ENCODE results near the gene WDFY2. TPM values are rescaled to one million over a fixed set of nuclear protein-coding genes. Genes with fewer than 3 reads are reported as not detected.

Gene WDFY2
- total RNA-seq, 1 experiment from 2014 or later: 26.4 TPM

- H3K9me3 ChIP-seq (ENCODE audit: control insufficient read depth, low read depth, low read length): no peaks in the 10 kb centered on the region
- H4K5ac ChIP-seq (ENCODE audit: insufficient read length, low read depth, low read length): no peak overlapping the region
- H4K91ac ChIP-seq (ENCODE audit: insufficient read length, low read depth, low read length): no peak overlapping the region
- no peak overlapping the region for H3K56ac ChIP-seq (ENCODE audit: insufficient read length, low read depth, low read length)
- H3K4me3 Mint-ChIP-seq: no peak overlapping the region
- H3K27ac Mint-ChIP-seq: no peak overlapping the region; a peak in 1 of 7 replicates
- no peak overlapping the region for H2AK5ac ChIP-seq (ENCODE audit: insufficient read length, low read length)
- peaks cover 5 to 8% of the 10 kb centered on the region in 2 experiments; a peak in 3 of 5 replicates for H3K9me3 Mint-ChIP-seq
- no peaks in the 10 kb centered on the region for H4K20me1 ChIP-seq (ENCODE audit: control insufficient read depth, insufficient read depth, insufficient read length)
- H3K23me2 ChIP-seq (ENCODE audit: insufficient read length, low read depth, low read length, poor library complexity, severe bottlenecking): no peaks in the 10 kb centered on the region
- no peak overlapping the region for H3T11ph ChIP-seq (ENCODE audit: low read length)
- H2BK12ac ChIP-seq (ENCODE audit: insufficient read length, low read depth, low read length): no peak overlapping the region
- H3K27me3 Mint-ChIP-seq (ENCODE audit: low read depth): no peaks in the 10 kb centered on the region
- H3K4me2 ChIP-seq (ENCODE audit: insufficient read depth, insufficient read length, low read length): no peak overlapping the region
- no peak overlapping the region for H2AFZ ChIP-seq (ENCODE audit: low read length)
- WGBS (ENCODE audit: extremely low coverage, insufficient read length, low lambda C conversion rate): no CpG with 5 or more reads among the region's 2 CpGs
- H3K27ac ChIP-seq (ENCODE audit: insufficient read length, low read depth, low read length): no peak overlapping the region
- no peak overlapping the region for H2BK120ac ChIP-seq (ENCODE audit: low read depth, low read length, poor library complexity, severe bottlenecking)
- H3K27me3 ChIP-seq (ENCODE audit: insufficient read depth, low read length): no peaks in the 10 kb centered on the region
- H3K4me1 ChIP-seq (ENCODE audit: insufficient read depth, low read length): no peaks in the 10 kb centered on the region
- no peak for TF ChIP-seq CTCF (conservative IDR thresholded peaks at IDR 0.05)
- no peak overlapping the region for H4K8ac ChIP-seq (replicated peaks; ENCODE audit: insufficient read length, low read depth, low read length)
- H2BK15ac ChIP-seq (ENCODE audit: low read depth, low read length): no peak overlapping the region
- H3K4ac ChIP-seq (ENCODE audit: low read depth, low read length): no peak overlapping the region
- H3K9ac ChIP-seq (ENCODE audit: extremely low read depth, insufficient read length, low read length): no peak overlapping the region
- no peak overlapping the region for H2BK20ac ChIP-seq (ENCODE audit: low read depth, low read length, poor library complexity, severe bottlenecking)
- peaks cover 23 to 27% of the 10 kb centered on the region in 2 experiments for H3K4me1 Mint-ChIP-seq
- peaks cover 26% of the 10 kb centered on the region; the same call in 1 of the 2 replicates for H3K79me2 ChIP-seq (ENCODE audit: insufficient read depth, low read length)
- no peak overlapping the region for H3K18ac ChIP-seq (ENCODE audit: insufficient read length, low read depth, low read length)
- H3K36me3 Mint-ChIP-seq (ENCODE audit: insufficient read depth in 1 of 3, low read depth in 3 of 3): peaks cover 7 to 11% (median 8%) of the 10 kb centered on the region in 3 experiments; a peak in 6 of 7 replicates
- H2BK5ac ChIP-seq (ENCODE audit: insufficient read length, low read length): no peak overlapping the region
- H3K14ac ChIP-seq (ENCODE audit: insufficient read depth, low read length): no peak overlapping the region
- no peak overlapping the region for H3K23ac ChIP-seq (ENCODE audit: insufficient read length, low read depth, low read length)
- no peak for DNase-seq
- H3K79me1 ChIP-seq (ENCODE audit: insufficient read depth, low read depth, low read length, poor library complexity, severe bottlenecking): peaks cover 6% of the 10 kb centered on the region
These were observed 24.7 kb downstream of the WDFY2 start for GRCh38 chr13:51608857-51609406.
